Skeletal muscle cell (primary cell): ENCODE results near the gene IGSF21.
"Not testable (repeated sequence)": the region's sequence is repeated elsewhere in the genome, so short reads cannot be mapped to it uniquely, and the experiment has no call there.

ENCODE experiments used
- DNase-seq: peaks from one replicate; pipeline ENCODE4 v3.0.0-alpha.2; 2010; ENCODE audit warnings: low read depth
- H3K4me3 ChIP-seq: 2 replicates; pipeline ENCODE4 v1.5.1; 2011; ENCODE audit warnings: low read depth, mild to moderate bottlenecking, control low read depth, low read length, moderate library complexity

IGSF21 gene

DNA sequence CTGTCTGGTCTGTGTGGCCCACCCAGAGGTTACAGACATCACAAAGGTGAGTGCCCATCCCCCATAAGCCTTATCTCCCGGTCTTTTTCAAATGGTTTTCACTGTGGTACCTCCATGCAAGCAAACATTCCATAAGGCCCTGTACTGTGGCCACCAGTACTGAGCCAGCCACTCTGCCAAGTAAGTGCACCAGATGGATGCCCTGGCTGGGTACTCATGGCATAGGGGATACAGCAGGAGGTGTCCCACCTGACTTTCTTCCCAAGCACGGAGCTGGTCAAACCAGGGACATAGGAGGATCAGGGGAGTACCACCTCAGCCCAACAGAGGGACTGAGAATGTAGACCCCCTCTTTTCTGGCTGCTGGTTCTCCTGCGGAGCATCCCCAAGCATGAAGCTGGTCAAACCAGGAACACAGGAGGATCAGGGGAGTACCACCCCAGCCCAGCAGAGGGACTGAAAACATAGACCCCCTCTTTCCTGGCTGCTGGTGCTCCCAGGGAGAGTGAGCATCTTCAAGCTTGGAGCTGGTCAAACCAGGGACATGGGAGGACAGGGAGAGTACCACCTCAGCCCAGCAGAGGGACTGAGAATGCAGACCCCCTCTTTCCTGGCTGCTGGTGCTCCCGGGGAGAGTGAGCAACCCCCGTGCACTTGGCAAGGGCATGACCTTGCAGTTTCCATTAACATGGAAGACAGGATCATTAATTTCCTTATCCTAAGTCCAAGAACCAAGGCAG is 291.4 kb downstream of the IGSF21 start:
- no peak overlapping the region for H3K4me3 ChIP-seq
- DNase-seq = no peak

DNA sequence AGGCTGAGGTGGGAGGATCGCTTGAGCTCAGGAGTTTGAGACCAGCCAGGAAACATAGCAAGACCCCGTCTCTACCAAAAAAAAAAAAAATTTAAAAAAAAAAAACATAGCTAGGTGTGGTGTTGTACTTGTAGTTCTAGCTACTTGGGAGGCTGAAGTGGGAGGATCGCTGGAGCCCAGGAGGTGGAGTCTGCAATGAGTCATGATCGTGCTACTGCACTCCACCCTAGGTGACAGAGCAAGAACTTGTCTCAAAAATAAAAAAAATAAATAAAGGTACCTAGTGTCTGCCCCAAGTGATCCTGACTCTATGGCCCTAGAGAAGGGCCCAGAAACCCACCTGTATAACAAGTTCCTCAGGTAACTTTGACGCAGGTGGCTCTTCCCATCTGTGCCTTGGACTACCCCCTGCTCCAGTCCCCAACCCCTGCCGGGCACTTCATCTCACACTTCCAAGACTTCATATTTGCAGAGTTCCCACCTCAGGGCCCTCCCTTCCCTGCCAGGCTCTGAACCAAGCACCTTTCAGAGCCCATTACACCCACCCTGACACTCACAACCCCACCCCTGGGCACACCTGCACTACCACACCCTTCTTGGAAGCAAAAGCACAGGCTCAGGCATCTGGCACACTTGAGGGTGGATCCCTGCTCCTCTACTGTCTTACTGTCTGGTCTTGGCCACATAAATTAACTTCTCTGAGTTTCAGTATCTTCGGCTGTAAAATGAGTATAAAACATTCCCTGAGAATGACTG is 292.9 kb downstream of the IGSF21 start:
- H3K4me3 ChIP-seq = no peak overlapping the region
- DNase-seq = no peak

DNA sequence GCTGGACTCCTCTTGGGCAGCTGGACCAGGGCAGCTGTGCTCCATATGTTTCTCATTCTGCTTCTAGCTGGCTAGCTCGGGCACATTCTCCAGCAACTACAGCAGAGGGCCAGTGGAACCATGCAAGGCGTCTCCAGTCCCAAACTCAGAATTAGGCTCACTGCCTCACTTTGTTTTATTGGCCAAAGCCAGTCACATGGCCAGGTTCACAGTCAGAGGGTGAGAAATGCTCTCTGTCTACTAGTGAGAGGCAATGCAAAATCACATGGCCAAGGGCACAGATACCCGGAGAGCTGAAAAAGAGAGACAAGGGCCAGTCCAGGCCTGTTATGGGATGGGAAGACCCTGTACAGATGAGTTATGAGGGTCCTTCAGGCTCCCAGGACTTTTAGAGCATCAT is 294.3 kb downstream of the IGSF21 start:
- no peak for DNase-seq

DNA sequence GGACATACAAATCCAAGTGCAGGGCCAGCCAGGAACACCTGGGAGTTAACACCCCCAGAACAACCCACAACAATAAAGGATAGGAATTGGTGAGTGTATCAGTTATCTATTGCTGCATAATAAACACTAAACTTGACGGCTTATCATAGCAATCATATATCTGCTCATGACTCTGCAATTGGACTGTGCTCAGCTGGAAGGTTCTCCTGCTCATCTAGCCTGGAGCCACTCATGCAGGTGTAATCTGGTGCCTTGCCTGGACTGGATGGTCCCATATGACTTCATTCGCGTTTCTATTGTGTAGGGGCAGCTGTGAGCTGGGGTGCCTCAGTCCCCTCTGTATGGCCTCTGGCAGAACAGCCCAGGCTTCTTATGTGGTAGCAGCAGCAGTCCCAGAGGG is 296.9 kb downstream of the IGSF21 start:
- DNase-seq = no peak
- H3K4me3 ChIP-seq = no peak overlapping the region

More for the DNA sequence above, 294.3 kb downstream of the IGSF21 start:
- H3K4me3 ChIP-seq = no peak overlapping the region

DNA sequence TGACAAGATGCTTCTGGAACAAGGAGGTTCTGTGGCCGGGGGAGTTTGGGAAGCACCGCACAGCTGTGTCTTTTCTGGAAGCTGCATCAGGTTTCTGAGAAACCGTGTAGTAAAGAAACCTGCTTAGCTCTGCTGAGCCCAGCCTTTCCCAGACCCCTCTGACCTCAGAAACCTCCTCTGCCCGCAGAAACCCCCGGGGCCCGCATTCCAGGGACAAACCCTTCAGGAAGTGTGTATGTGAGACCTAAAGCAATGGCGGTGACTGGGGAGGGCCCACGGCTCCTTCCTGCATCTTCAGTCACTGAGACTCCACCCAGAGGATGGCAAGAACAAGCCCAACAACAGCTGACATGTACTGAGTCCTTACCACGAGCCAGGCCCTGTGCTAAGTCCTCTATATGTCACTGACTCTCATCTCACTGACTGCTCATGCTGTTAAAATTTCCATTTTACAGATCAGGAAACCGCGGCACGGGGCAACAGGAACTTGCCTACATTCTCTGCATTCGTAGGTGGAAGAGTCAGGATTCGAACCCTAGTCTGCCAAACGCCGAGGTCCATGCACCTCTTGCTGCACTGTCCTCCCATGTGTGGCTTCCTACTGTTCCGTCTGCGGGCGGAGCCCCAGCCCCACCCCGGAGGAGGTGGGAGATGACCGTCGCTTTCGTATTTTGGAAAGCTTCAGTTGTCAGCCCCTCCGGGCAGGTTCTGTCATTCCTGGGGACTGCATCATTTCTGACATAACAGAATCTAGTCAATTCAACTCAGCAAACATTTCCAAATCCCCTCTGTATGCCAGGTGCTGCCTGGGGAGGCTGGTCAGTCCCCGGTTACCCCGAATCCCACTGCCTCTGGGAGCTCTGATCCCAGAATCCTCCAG is 299.8 kb downstream of the IGSF21 start:
- no peak for DNase-seq
- H3K4me3 ChIP-seq = no peak overlapping the region

DNA sequence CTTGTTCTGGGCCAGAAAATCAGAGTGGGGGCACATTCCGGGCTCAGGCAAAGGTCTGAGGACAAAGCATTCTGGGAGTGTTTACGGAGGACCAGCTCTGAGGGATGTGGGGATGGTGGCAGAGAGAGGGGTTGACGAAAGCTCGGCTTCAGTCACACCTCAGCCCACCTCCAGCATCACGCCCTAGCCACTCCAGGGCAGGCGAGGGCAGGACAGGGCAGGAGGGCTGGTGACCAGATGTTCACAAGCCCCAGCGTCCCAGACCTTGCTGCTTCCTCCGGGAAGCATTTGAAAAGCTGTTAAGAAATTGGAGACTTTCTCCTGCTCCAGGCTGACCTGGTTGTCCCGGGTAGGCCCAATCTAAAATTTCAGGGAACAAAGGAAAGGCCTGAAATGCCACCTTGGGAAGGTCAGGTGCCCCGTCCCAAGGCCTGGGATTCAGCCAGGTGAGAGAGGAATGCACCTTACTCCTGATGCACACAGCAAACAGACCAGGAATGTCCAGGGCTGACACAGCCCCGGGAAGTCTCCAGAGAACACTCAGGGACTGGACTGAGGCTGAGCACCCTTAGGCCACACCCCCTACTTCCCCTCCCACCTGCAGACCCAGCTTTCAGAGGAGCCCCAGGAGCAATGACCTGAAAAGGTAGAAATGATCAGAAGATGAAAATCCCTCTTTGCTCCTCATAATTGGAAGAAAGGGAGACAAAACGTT is 301.2 kb downstream of the IGSF21 start:
- DNase-seq = no peak
- H3K4me3 ChIP-seq = no peak overlapping the region

DNA sequence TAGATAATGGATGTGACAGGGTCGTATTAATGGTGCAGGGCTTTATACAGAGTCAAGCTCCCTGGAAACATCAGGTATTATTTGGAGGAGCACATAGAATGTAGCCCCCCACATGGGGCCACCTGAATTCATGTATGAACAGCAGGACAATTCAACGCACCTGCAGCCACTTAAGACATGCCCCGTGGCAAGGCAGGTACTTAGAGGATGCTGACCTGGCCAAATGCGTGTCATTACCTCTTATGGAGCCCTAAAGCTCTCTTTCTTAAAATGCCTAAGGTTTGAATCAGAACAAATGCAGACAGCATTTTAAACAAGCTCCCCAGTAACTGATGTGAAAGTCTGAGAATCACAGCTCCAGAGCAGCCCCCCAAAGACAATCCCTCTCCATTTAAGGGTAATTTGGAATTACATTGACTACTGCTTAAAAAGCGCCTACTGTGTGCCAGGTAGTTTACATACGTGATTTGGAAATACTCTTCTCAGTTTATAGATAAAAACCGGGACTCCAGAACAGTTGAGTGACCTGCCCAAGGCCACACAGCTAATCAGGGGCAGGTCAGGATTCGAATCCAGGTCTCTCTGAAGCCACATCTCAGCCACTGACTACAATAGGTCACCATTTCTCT is 302.1 kb downstream of the IGSF21 start:
- no peak overlapping the region for H3K4me3 ChIP-seq
- no peak for DNase-seq

DNA sequence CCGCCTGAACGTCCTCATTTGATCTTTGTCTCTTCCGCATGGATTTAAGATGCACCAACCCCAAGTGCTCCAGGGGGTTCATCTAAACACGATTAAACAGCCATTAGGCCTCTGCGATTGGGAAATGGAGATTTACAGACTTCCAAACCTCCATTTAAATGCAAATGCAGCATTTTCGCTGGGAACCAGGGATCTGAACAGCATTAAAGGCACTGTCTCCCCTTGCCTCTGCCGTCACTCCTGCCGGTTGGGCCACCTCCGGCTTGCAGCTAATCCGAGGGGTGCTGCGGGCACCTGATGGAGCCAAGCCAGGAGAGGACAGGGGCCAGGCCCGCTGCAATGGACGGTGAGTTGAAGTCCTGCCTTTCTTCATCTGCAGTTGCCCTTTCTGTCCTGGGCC is 302.8 kb downstream of the IGSF21 start:
- no peak overlapping the region for H3K4me3 ChIP-seq
- no peak for DNase-seq

DNA sequence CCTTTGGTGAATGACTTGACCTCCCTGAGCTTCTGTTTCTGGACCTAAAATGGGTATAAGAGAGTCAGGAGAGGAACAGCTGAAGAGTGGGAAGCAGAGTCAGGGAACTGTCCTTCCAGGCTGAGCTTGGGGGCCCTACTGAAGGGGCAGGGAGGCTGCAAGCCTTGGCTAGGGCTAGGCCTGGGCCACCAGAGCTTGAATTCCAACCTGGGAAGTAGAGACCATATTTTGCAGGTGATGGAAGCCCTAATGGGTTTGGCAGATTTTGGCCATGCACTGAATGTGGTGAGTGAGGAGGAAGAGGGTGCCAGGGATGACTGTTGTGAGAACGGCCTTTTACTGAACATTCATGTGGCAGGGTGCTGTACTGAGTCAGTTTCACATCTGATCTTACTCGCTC is 303.7 kb downstream of the IGSF21 start:
- no peak for DNase-seq
- no peak overlapping the region for H3K4me3 ChIP-seq

DNA sequence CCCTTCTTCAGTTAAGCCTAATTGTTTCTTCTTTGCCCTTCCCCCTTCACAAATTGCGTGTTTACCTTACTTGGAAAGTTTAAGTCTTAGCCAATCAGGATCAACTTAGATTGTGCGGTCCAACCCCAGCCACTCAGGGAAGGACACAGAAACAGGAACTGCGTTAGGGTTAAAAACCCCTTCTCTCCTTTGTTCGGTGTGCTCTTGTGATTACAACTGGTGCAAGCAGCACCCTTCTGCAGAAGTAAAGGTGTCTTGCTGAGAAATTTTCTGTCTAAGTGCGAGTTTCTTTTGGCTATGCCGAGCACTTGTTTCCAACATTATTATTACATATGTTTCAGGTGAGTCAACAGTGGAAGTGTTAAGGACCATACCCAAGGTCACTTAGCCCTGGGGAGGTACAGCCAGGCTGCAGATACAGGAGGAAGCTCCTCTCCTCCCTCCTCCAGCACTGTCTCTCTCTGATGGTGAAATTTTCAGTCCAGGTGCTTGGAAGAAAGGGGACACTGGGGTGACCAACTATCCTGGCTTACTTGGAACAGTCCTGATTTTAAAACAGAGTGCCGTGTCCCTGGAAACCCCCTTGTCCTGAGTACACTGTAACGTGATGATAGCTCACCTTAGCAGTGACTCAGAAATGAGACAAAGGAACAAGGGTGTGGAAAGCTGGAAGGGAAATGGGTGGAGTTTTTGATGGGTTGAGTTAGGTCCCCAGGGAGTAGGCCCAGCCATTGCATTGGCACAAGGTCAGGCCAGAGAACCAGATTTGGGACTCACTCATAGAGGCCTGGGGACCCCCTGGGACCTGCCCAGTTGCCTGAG is 304.4 kb downstream of the IGSF21 start:
- DNase-seq = no peak

DNA sequence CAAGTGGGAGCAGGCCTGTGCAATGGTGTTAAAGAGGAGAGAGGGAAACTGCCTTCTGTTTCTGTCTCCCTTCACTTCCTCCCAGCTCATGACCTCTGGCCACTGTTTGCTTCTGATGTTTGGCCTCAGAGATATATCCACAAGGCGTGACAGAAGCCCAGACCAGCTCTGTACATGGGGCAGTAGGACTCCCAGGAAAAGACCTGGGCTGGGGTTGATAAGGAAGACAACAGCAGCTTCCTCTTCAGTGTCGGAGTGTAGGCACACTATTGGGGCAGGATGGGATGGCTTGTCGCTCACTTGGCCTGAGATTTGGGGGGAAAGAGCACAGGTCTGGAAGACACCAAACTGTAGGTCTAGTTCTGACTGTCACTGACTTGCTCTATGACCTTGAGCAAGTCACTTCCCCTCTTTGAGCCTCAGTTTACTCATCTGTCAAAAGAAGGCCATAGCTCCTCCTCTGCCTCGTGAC is 305.3 kb downstream of the IGSF21 start:
- no peak overlapping the region for H3K4me3 ChIP-seq
- DNase-seq = no peak

More for the DNA sequence above, 304.4 kb downstream of the IGSF21 start:
- no peak overlapping the region for H3K4me3 ChIP-seq

DNA sequence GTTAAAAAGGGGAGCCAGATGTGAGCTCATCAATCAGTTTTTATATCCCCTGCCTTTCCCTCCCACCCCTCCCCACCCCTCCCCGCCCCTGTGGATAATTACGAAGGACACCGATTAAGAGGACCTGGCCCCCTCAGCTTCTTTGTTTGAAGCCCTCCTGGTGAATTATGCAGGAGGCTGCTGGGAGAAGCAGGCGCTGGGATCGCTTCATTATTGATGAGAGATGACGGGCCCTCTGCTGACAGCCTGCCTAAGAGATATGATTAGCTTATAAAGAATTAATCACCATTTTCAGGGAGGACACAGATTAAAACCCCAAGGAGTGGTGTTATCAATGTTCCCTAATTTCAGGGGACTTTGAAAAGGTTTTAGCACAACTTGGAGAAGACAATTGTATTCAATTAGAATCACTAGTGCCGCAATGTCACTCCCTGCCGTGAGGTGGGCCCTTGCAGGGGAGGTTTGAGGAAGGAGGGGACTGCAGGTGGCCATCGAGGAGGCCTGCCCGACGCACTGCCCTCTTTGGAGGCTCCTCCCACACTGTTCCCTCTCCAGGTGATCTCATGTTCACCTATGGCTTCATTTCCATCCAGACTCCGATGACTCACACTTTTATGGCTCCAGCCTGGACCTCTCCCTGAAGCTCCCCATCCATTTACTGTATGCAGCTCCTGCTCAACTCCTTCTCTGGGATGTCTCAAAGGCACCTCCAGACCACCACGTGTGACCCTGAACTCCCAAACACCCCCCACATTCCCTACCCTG is 306.1 kb downstream of the IGSF21 start:
- DNase-seq = no peak
- H3K4me3 ChIP-seq = no peak overlapping the region

DNA sequence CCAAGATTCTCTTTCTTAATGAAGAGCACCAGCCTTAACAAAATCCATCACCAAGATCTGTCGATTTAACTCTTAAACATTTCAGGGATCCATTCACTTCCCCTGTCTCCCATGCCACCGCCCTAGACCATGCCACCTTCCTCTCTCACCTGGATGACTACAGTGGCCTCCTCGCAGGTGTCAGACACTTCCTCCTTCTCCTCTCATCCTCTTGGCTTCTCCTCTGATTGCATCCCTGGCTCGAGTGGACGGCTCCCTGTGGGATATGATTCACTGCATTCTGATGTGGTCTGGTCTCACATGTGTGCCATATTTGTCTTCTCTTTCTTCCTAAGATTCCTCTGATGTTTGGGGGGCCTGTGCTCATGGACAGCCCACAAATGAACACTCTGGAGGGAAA is 306.7 kb downstream of the IGSF21 start:
- no peak overlapping the region for H3K4me3 ChIP-seq
- DNase-seq = no peak

DNA sequence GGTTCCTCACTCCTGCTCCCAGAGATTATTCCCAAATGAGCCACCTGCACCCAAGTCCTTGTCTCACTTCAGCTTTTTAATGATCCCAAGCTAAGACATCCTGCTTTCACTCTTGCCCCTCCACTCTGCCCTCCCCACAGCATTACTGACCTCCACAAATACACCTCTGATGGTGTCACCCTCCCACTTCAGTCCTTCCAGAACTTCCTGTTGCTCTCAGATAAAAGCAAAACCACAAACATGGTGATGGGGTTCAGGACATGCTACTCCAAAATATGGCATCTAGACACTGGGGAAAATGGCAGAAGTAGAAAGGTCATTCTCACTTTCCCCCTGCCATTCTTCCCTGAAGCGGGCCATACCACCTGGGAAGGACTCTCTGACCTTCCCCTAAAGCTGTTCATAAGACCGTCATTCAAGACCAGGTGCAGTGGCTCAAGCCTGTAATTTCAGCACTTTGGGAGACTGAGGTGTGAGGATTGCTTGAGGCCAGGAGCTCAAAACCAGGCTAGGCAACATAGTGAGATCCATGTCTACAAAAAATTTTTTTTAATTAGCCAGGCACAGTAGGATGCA is 307.4 kb downstream of the IGSF21 start:
- H3K4me3 ChIP-seq = no peak overlapping the region
- no peak for DNase-seq

DNA sequence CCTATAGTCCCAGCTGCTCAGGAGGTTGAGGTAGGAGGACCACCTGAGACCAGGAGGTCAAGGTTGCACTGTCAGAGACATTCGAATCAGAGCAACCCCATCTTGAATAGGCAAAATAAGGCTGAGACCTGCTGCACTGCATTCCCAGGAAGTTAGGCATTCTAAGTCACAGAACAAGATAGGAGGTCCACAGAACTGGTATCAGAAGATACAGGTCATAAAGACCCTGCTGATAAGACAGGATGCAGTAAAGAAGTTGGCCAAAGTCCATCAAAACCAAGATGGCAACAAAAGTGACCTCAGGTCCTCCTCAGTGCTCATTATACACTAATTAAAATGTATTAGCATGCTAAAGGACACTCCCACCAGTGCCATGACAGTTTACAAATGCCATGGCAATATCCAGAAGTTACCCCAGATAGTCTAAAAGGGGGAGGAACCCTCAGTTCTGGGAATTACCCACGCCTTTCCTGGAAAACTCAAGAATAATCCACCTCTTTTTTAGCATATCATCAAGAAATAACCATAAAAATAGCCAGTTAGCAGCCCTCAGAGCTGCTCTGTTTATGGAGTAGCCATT is 307.9 kb downstream of the IGSF21 start:
- no peak for DNase-seq
- H3K4me3 ChIP-seq = no peak overlapping the region

DNA sequence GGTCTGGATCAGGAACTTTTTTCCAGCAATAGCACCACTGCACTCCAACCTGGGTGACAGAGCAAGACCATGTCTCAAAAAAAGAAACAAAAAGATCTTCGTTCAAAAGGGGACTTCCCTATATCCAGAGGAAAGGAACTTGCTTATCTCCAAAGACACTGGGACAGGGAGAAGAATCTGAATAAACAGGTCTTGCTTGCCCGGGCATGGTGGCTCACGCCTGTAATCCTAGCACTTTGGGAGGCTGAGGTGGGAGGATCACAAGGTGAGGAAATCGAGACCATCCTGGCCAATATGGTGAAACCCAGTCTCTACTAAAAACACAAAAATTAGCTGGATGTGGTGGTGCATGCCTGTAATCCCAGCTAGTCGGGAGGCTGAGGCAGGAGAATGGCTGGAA is 308.5 kb downstream of the IGSF21 start:
- H3K4me3 ChIP-seq, DNase-seq: not testable (repeated sequence)
